ENCODE results near the gene POLA1. TPM values are rescaled to one million over a fixed set of nuclear protein-coding genes. Genes with fewer than 3 reads are reported as not detected.
"Not testable (repeated sequence)": the region's sequence is repeated elsewhere in the genome, so short reads cannot be mapped to it uniquely, and the experiment has no call there.

Gene POLA1
- total and polyA plus RNA-seq, 7 donors: 1.8 to 15.0 (median 11.4) TPM

DNA sequence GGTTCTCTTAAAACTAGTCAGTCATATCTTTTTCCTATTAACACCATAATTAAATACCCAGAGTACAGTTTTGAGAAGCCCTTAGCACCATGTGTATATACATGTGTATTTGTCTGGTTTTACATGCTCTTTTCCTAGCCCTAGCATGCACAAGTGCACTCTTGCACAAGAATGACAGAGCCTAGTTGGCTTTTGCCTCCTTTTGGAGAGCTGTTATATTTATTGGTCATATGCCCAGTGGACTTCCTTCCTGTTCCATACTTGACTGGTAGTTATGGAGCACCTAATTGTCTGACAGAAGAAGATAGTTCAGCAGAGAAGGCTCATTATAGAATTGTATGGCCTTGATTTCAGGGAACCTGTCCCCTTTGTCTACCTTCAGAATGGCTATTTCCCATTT, 166.4 kb downstream of the POLA1 start:
- no peak overlapping the region for H3K4me3 ChIP-seq
- no peaks in the 10 kb centered on the region for H3K9me3 ChIP-seq
- H3K4me1 ChIP-seq: no peaks in the 10 kb centered on the region
- no peaks in the 10 kb centered on the region for H3K27me3 ChIP-seq
- intact Hi-C loops (cut with DNase I): no loop called here
- no peak for DNase-seq
- TF ChIP-seq EP300 (IDR thresholded peaks at IDR 0.05) (no peak), POLR2AphosphoS5 (IDR thresholded peaks at IDR 0.05) (no peak), POLR2A (IDR thresholded peaks at IDR 0.05) (no peak)
- TF ChIP-seq, protein P1, sequence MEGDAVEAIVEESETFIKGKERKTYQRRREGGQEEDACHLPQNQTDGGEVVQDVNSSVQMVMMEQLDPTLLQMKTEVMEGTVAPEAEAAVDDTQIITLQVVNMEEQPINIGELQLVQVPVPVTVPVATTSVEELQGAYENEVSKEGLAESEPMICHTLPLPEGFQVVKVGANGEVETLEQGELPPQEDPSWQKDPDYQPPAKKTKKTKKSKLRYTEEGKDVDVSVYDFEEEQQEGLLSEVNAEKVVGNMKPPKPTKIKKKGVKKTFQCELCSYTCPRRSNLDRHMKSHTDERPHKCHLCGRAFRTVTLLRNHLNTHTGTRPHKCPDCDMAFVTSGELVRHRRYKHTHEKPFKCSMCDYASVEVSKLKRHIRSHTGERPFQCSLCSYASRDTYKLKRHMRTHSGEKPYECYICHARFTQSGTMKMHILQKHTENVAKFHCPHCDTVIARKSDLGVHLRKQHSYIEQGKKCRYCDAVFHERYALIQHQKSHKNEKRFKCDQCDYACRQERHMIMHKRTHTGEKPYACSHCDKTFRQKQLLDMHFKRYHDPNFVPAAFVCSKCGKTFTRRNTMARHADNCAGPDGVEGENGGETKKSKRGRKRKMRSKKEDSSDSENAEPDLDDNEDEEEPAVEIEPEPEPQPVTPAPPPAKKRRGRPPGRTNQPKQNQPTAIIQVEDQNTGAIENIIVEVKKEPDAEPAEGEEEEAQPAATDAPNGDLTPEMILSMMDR (IDR thresholded peaks at IDR 0.05): no peak
- H3K36me3 ChIP-seq: no peaks in the 10 kb centered on the region
- no peak overlapping the region for H3K27ac ChIP-seq

DNA sequence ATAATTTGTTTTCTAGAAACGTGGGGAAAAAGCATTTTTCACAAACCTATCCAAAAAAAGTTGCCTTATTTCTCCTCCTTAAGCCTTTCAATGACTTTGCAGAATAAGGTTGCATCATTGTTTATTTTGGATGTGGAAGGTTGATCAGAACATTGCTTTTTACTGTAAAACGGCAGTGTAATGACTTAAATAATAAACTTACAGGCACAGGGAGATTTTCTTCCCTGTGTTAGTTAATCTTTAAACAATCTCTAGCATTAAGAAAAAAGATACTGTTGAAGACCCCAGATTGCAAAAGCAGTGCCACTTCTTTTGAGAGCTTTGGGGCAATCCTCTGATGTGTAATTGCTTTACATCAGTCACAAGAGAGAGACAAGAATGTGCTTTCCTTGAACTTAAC, 168.6 kb downstream of the POLA1 start:
- H3K36me3 ChIP-seq: no peaks in the 10 kb centered on the region
- H3K9me3 ChIP-seq: no peaks in the 10 kb centered on the region
- 40 to 48% methylated on average over 2 of the region's 2 CpGs for WGBS, 2 donors
- no peak overlapping the region for H3K4me3 ChIP-seq
- H3K27ac ChIP-seq: no peak overlapping the region
- intact Hi-C loops (cut with DNase I): no loop called here
- H3K4me1 ChIP-seq: no peaks in the 10 kb centered on the region
- H3K27me3 ChIP-seq: no peaks in the 10 kb centered on the region
- DNase-seq: no peak
- TF ChIP-seq POLR2A (IDR thresholded peaks at IDR 0.05) (no peak), EP300 (IDR thresholded peaks at IDR 0.05) (no peak), POLR2AphosphoS5 (IDR thresholded peaks at IDR 0.05) (no peak)
- TF ChIP-seq, protein P1 (IDR thresholded peaks at IDR 0.05): no peak

DNA sequence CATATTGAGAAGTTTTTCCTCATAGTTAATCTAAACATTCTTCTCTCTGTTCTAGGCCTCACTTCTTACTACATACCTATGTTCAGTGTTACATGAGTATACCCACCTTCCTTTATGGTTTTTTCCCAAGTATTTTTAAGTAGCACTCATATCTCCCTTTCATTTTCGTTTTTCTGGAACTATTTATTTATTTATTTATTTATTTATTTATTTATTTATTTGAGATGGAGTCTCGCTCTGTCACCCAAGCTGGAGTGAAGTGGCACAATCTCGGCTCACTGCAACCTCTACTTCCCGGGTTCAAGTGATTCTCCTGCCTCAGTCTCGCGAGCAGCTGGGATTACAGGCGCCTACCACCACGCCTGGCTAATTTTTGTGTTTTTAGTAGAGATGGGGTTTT, 170.1 kb downstream of the POLA1 start:
- H3K27me3 ChIP-seq; H3K36me3 ChIP-seq; H3K4me1 ChIP-seq; H3K4me3 ChIP-seq; H3K27ac ChIP-seq; DNase-seq; intact Hi-C loops (cut with DNase I); H3K9me3 ChIP-seq: not testable (repeated sequence)
- WGBS, 2 donors: 95 to 97% methylated on average over 8 of the region's 8 CpGs

DNA sequence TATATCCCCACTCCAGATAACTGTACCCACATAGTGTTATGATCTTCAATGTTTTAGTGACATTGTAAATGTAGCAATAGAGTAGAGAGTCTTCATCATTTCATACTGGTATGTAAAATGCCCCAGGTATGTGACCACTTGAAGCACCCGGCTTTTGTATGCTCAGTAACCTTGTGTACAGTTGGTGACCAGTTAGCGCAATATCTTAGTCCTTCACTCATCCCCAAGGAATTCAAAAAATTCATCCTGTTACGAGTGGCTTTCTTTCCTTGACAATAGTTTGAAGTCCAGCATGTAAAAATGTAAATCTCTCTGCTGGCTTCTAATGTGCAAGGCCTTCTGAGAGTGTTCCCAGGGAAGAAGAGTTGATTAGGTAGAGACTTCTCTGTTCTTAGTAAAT, 176.4 kb downstream of the POLA1 start:
- H3K27ac ChIP-seq: no peak overlapping the region
- no peaks in the 10 kb centered on the region for H3K9me3 ChIP-seq
- H3K36me3 ChIP-seq: no peaks in the 10 kb centered on the region
- DNase-seq: no peak
- TF ChIP-seq, protein P1 (IDR thresholded peaks at IDR 0.05): no peak
- TF ChIP-seq POLR2AphosphoS5 (IDR thresholded peaks at IDR 0.05): no peak
- TF ChIP-seq POLR2A (IDR thresholded peaks at IDR 0.05): no peak
- TF ChIP-seq EP300 (IDR thresholded peaks at IDR 0.05): no peak
- intact Hi-C loops (cut with DNase I): no loop called here
- H3K27me3 ChIP-seq: no peaks in the 10 kb centered on the region
- WGBS, 2 donors: 94 to 98% methylated on average over 3 of the region's 3 CpGs
- H3K4me1 ChIP-seq: no peaks in the 10 kb centered on the region
- no peak overlapping the region for H3K4me3 ChIP-seq

DNA sequence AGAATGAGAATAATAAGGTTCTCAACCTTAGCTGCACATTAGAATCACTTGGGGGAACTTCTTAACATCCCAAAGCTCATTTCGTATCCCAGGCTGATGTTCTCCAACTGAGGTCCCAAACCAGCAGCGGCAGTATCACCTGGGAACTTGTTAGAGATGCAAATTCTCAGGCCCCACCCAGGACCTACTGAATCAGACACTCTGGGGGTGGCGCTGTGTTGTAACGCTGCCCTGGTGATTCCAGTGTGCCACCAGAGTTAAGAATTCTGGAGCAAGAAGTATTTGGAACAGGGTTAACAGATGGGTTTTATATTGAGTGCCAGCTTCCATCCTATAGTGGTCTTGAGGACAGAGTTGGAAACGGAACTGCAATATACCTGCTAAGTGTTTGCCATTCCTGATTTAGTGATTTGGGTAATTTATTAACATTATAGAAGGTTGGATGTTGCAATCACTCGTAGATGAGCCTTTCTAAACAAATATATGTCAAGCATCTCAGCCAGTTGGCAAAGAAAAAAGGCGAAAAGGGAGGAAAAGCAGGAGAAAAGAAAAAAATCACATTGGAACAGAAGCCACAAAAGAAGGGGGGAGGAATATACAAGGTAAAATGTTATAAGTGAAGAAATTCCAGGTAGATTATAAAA, 181.0 kb downstream of the POLA1 start:
- intact Hi-C loops (cut with DNase I): no loop called here
- no peaks in the 10 kb centered on the region for H3K27me3 ChIP-seq
- peaks cover 0 to 7% (median 0%) of the 10 kb centered on the region in 4 donors for H3K4me1 ChIP-seq
- TF ChIP-seq, protein P1 (IDR thresholded peaks at IDR 0.05): no peak
- TF ChIP-seq EP300 (IDR thresholded peaks at IDR 0.05) (no peak), POLR2A (IDR thresholded peaks at IDR 0.05) (no peak), POLR2AphosphoS5 (IDR thresholded peaks at IDR 0.05) (no peak)
- no peaks in the 10 kb centered on the region for H3K36me3 ChIP-seq
- H3K27ac ChIP-seq: no peak overlapping the region
- H3K9me3 ChIP-seq: no peaks in the 10 kb centered on the region
- WGBS, 2 donors: 81 to 88% methylated on average over 7 of the region's 7 CpGs
- H3K4me3 ChIP-seq: no peak overlapping the region
- no peak for DNase-seq
